RWPE2 (cell line): ENCODE data around the gene PTPRO.

Experiments
- ATAC-seq: fragments of 200-7000 bp; cut with Tn5 transposase; 3 replicates; pipeline ENCODE4 v1.9.1; 2021; ENCODE audit warnings: low read depth
- DNase-seq: peaks from one replicate; pipeline ENCODE4 v3.0.0-alpha.2; 2020; ENCODE audit warnings: low spot score
- H3K27ac ChIP-seq: fragments of 450-650 bp; 2 replicates; pipeline ENCODE4 v1.5.1; 2017; ENCODE audit warnings: mild to moderate bottlenecking; ENCODE audit not compliant: poor library complexity, severe bottlenecking
- H3K27me3 ChIP-seq: fragments of 250-450 bp; sonication (Bioruptor Pico); 2 replicates; pipeline ENCODE4 v1.5.1; 2021; ENCODE audit warnings: mild to moderate bottlenecking, moderate library complexity; ENCODE audit not compliant: insufficient read depth, poor library complexity, severe bottlenecking
- H3K36me3 ChIP-seq: fragments of 250-450 bp; sonication (Bioruptor Pico); 2 replicates; pipeline ENCODE4 v1.5.1; 2020; ENCODE audit warnings: low read depth, mild to moderate bottlenecking, moderate library complexity
- H3K4me1 ChIP-seq: fragments of 250-450 bp; sonication (Bioruptor Pico); 2 replicates; pipeline ENCODE4 v1.5.1; 2021; ENCODE audit warnings: mild to moderate bottlenecking, moderate library complexity; ENCODE audit not compliant: insufficient read depth, poor library complexity, severe bottlenecking
- H3K4me3 ChIP-seq: fragments of 250-450 bp; sonication (Bioruptor Pico); 2 replicates; pipeline ENCODE4 v1.5.1; 2021; ENCODE audit warnings: mild to moderate bottlenecking, moderate library complexity; ENCODE audit not compliant: severe bottlenecking
- H3K9me3 ChIP-seq: fragments of 250-450 bp; sonication (Bioruptor Pico); 2 replicates; pipeline ENCODE4 v1.5.1; 2021; ENCODE audit warnings: mild to moderate bottlenecking, moderate library complexity; ENCODE audit not compliant: severe bottlenecking
- CTCF ChIP-seq: fragments of 450-650 bp; IDR thresholded peaks from one replicate; pipeline ENCODE4 v1.5.1; 2017; ENCODE audit warnings: mild to moderate bottlenecking, moderate library complexity; ENCODE audit not compliant: poor library complexity, severe bottlenecking

The PTPRO gene

DNA sequence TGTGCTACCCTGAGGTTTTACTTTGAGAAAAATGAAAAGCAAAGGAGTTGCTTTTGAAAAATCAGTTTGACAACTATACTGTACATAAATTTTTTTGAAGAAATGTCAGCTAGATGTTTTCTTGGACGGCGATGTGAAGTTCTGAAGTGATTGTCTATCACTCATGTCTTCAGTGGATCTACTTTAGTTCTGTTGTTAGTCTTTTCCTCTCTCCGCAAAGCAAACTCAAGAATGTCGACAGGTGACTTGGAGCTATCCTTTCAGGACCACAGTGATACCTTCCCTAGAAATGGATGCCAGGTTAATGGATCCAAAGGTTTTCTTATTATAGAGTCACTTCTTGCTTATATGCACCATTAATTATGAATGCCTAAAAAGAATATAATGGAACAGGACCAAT, 1.2 kb downstream of the PTPRO start:
- no peak overlapping the region for H3K27ac ChIP-seq
- H3K27me3 ChIP-seq: no peaks in the 10 kb centered on the region
- H3K4me1 ChIP-seq: no peaks in the 10 kb centered on the region
- no peak for DNase-seq
- H3K4me3 ChIP-seq: no peak overlapping the region
- H3K9me3 ChIP-seq: no peaks in the 10 kb centered on the region
- no peak for ATAC-seq
- no peak for TF ChIP-seq CTCF
- no peaks in the 10 kb centered on the region for H3K36me3 ChIP-seq

DNA sequence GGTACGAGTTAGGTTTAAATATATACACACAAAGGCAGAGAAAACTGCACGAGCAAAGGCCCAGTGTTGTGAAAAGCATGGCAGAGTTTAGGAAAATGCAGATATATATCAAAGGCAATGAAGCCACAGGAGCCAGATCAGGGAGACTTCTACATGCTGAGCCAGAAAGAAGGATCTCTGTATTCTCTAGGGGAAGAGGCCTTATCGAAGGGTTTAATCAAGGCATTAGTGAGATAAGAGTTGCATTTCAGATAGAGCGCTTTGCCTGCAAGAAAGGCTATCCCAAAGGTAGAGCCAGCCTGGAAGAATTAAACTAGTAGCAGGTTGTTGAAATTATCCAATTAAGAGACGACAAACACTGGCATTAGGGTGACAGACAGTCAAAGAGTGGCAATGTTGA, 7.6 kb downstream of the PTPRO start:
- no peaks in the 10 kb centered on the region for H3K36me3 ChIP-seq
- H3K27ac ChIP-seq: no peak overlapping the region
- no peaks in the 10 kb centered on the region for H3K27me3 ChIP-seq
- no peak for ATAC-seq
- no peaks in the 10 kb centered on the region for H3K9me3 ChIP-seq
- DNase-seq: no peak
- H3K4me3 ChIP-seq: no peak overlapping the region
- H3K4me1 ChIP-seq: peaks cover 11% of the 10 kb centered on the region
- no peak for TF ChIP-seq CTCF

- peaks cover 25% of the 10 kb centered on the region for H3K4me1 ChIP-seq
- H3K4me3 ChIP-seq: no peak overlapping the region
- H3K36me3 ChIP-seq: no peaks in the 10 kb centered on the region
- H3K9me3 ChIP-seq: no peaks in the 10 kb centered on the region
- no peak for TF ChIP-seq CTCF
- no peaks in the 10 kb centered on the region for H3K27me3 ChIP-seq
- ATAC-seq (peak; percentile 55; the same call in 2 of the 3 replicates), DNase-seq (no peak)
- no peak overlapping the region for H3K27ac ChIP-seq
Observed at GRCh38 chr12:15334225-15334624, 11.9 kb downstream of the PTPRO start.

DNA sequence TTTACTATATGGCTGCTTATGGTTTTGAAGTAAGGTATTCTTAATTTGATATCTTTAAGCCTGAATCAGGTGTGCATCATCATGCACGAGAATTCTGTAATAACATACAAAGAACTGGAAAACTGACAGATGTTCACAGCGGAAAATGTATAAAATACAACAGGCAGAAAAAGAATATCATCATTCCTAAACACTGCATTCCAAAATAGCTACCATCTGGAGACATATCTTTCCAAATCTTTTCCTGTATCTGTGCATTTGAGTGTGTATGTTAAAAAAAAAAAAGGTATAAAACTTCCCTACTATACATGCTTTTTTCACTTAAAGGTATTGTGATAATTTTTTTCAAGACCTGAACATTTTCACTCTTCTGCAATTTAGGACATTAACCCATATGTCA, 13.7 kb downstream of the PTPRO start:
- ATAC-seq: no peak
- H3K4me3 ChIP-seq: no peak overlapping the region
- no peaks in the 10 kb centered on the region for H3K27me3 ChIP-seq
- H3K36me3 ChIP-seq: no peaks in the 10 kb centered on the region
- DNase-seq: no peak
- peaks cover 25% of the 10 kb centered on the region for H3K4me1 ChIP-seq
- no peaks in the 10 kb centered on the region for H3K9me3 ChIP-seq
- no peak for TF ChIP-seq CTCF
- peak overlapping the region; percentile 80 for H3K27ac ChIP-seq

DNA sequence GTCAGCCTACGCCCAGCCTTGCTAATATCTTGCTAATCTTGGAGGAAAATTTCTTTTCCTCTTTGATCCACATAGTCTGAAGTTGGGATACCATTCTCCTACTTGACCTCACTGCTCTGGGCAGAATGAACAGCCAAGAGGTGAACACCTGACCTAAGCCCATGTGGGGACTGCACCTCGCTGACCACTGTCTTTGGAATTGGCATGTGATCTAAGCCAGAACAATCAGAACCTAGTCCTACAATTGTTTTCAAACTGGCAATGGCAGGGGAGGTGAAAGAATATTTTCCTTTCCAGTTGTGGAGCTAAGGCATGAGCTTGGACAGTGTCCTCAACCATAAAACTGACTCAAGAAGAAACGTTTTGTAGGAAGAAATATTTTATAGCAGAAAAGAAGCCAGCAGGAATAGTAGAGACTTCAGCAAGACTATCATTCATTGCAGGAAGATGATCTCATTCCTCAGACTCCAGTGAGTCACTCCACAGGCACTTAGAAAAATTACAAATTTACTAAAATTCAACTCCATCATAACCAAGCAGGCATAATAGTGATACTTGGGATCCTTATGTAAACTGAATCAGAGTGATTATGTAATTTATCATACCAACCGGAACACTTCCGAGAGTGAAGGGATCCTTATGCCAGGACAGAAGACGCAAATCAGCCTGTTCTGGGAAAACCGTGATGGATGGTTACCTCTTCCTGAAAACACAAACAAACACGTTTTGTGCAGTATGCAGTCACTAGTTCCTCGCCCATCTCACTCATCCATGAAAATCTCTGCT, 14.7 kb downstream of the PTPRO start:
- H3K9me3 ChIP-seq: no peaks in the 10 kb centered on the region
- no peaks in the 10 kb centered on the region for H3K36me3 ChIP-seq
- H3K4me3 ChIP-seq: no peak overlapping the region
- H3K27ac ChIP-seq: peak overlapping the region; percentile 80
- DNase-seq (no peak), ATAC-seq (peak; percentile 95)
- no peaks in the 10 kb centered on the region for H3K27me3 ChIP-seq
- H3K4me1 ChIP-seq: peaks cover 25% of the 10 kb centered on the region
- no peak for TF ChIP-seq CTCF
